Stimulated activated CD8-positive, alpha-beta memory T cell treated with anti-CD3 and anti-CD28 coated beads, Interleukin-2, amount 100 ng/mL, for 48 hours (primary cell): Measurements from ENCODE around the gene KCTD16.

Experiments
- DNase-seq, 2 donors: peaks; one replicate each; pipeline ENCODE4 v3.0.0-alpha.2; 2020; ENCODE audit warnings: low read depth in 2 of 2

The KCTD16 gene

DNA sequence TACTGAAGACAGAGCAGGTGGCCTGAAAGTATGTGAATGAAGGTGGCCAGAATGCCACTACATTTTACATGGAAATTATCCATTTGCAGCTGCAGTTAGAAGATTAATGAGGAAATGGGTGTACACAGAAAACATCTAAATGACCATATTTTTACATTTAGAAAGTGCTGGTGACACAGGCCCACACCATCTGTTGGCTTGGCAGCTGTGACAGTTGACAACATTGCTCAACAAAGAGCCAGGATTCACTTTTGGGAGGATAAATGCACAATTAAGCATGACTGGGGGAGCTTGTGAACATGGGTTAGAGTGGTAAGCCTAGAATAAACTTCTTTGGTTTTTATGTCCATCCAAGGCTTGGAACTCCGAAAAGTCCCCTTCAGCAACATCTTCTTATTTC, 360.5 kb downstream of the KCTD16 start:
- no peak for DNase-seq
